GM10847 (cell line): ENCODE results near the gene SCD5.

ENCODE experiments used
- POLR2A ChIP-seq: IDR thresholded peaks from 2 replicates; pipeline ENCODE4 v1.6.1; 2011; ENCODE audit not compliant: insufficient read length; ENCODE audit errors: extremely low read depth

The SCD5 gene

DNA sequence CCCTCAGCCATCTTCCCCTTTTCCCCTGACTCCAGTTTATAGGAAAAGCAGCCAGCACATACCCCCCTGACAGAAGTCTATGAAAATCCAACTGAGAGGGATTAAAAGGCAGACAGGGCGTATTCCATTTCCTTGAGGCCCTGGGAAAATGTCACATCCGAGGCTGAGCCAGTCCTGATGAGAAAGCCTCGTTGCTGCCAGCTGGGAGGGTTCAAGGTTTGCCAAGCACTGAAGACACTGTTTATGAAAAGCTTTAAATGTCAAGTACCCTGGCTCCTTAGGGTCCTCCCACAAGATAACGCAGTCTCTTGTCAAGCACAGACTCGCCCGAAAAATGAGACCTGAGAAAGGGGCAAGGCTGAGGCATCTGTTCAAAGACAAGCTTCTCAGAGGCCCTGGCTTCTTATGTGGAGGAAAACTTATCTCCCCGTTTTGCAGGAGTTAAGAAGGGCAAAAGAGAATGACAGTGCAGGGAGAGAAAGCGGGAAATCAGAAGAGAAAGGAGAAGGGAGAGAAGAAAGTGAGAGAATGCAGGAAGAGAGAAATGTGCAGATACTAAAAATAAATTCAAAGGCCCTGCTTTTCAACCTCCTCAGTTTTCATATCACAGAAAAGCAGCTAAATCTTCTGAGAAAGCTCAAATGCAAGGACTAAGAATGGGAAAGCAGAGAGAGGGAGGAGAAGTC lies 44.7 kb downstream of the SCD5 start:
- TF ChIP-seq POLR2A, result no peak

GRCh38 chr4:82753238-82753637 lies 45.4 kb downstream of the SCD5 start:
- no peak for TF ChIP-seq POLR2A

DNA sequence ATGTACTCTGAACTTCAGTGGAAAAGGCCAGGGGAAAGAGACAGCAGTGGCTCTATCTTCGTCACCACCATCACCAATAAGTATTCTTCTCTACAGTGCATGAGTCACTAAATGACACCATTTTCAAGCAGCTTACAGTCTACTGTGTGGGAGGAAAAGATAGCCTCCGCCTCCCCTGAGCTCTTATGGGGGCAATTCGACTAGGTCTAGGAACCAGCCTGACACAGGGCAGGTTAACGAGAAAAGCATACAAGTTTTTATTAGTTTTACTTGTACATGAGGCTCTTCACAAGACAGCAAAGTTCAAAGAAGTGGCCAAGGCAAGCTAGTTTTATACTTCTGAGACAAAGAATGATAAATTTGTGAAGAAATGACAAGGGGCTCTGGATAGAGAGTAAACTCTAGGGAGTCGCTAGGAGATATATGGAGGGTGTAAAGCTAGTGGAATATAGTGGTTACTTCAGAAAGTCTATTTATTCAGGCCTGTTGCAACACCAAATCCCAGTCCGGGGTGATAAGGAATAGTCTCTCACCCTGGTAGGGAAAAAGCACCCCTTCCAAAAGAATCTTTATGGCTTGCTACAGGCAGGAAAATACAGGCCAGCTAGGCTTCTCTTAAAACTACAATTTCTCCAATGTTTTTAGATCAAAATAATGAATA lies 49.7 kb downstream of the SCD5 start:
- TF ChIP-seq POLR2A, result no peak

DNA sequence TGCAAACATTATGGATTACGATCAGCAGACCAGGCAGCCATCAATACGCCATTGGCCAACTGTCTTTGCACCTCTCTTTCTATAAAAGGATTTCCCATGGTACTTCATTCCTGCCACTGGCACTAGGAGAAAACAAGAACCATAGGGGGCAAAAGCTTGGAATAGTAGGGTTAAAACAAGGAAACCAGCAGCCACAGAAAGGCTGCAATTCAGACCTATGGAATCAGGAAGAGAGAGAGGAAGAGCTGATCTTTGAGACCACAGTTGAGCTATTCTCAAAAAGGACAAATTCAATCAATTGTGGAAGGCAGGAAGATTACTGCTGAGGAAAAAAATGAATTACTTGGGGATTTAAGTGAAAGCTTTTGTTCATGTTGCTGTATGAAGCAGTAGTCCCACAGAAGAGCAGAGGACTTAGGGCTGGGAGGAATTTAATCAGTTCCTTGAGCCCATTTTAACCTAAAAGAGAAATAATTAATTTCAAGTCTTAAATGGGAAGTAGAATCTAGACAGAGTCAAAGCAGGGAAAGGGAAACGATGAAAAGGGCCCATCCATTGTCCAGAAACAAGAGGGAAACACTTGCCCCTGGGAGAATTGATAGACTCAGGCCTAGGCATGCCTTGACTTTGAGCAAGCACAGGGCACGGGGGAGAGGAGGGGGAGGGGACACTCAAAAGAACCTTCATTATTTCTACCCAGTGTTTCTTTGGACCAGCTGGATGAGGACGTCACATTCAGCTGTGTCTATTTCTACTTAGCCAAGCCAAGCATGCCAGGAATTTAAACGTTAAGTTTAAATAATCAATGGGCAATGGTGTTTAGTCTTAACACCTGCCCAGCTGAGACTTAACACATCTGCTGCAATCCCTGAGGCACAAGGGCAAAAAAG lies 50.7 kb downstream of the SCD5 start:
- TF ChIP-seq POLR2A, result no peak

- TF ChIP-seq POLR2A, result no peak
Measured at GRCh38 chr4:82746705-82747574, 51.7 kb downstream of the SCD5 start.

DNA sequence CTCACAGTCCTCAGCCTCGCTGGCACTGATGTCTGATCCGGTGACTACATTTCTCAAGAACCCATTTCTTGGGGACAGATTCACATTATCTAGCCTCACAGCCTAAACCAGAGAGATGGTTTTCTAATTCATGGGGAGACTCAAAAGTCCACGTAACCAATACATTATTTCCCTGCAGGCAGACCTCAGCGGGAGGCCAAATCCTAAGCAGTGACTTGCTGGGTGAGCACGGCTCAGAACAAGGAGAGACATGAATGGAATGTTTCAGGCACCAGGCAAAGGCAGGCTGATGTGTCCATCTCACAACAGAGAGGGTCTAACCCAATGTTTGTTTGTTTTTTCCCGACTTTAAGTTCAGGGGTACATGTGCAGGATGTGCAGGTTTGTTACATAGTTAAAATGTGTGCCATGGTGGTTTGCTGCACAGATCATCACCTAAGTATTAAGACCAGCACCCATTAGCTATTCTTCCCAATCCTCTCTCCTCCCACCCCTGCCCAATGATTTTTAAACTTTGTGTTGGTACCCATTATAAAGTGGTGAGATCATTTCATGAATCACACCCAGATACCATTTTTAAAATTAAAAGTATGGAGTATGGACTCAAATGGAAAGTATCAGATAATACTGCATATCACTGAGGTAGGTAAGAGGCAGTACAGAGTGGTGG lies 53.3 kb downstream of the SCD5 start:
- TF ChIP-seq POLR2A, result no peak

GRCh38 chr4:82744284-82744968 lies 54.2 kb downstream of the SCD5 start:
- TF ChIP-seq POLR2A, result no peak

GRCh38 chr4:82741188-82741587 lies 57.4 kb downstream of the SCD5 start:
- TF ChIP-seq POLR2A, result no peak

DNA sequence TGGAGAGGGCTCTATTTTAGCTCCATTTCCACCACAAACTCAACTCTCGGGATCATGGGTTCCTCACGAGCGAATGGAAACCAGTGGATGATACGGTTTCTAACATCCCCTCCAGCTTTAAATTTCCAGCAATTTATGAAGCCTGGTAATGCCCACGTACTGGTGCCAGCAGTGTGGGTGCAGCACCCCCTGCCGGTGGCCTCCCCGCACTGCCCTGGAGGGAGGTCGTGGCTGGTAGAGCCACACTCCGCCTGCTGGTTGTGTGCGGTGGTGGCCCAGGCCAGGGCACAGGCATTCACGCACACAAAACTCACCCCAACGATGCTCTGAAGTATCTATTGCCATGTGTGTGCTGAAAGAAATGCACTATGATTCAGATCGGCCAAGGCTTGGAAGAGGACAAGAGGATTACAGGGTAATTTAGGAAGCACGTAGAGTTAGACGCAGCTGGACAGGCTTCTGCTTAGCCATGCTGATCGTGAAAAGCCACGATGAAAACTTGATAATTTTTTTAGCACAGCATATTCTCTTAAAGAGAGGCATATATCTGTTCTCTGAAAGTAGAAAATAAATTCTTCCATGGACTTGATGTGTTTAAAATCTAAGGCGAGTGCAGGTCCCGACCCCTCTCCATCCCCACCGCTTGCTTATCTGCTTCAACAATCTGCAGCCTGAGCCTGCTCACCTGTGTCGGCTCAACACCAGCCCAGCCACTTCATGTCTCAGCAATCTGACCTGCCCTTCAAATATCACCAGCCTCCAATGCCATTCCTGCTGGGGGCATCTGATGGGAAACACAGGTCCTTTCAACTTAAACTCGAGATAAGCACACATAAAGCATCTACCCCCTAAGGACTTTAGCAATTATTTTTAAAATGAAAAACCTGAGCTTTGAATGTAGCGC lies 59.1 kb downstream of the SCD5 start:
- no peak for TF ChIP-seq POLR2A

GRCh38 chr4:82737354-82737753 lies 61.2 kb downstream of the SCD5 start:
- TF ChIP-seq POLR2A, result no peak

DNA sequence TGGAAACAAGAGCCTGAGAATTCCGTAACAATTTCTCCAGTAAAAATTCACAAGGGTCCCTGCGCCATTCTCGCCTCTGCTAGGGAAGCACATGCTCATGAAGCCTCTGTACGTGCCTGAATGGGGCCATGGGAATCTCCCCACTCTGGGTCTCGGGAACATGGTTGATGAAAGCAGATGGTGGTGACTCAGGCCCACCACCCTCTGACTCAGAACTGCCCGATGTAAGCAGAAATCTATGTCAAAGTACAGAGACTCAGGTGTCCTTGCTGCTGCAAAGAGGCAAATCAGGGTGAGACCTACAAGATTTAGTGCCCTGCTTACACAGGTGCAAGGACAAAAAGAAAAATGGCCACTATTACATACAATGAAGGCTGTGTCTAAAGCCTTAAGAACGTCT lies 65.0 kb downstream of the SCD5 start:
- TF ChIP-seq POLR2A, result no peak

DNA sequence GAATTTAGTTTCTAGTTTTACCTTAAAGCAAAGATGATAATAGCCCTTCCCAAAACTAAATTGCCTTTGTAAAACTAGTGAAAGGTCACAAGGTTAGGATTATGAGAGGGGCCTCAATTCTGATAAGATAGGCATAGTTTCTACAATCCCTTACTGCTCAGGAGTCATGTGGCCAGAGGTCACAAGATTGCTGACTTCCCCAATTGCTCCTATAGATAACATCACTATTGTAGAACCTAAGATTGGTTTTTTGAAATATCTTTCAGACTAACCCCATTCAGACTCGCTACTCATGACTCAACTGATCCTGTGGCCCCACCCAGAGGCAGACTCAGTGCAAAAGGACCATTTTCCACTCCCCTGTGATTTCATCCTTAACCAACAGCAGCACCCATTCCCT lies 70.3 kb downstream of the SCD5 start:
- no peak for TF ChIP-seq POLR2A

- TF ChIP-seq POLR2A, result no peak
Measured at GRCh38 chr4:82726596-82726995, 72.0 kb downstream of the SCD5 start.
